Measurements from ENCODE around the gene ECSCR.

DNA sequence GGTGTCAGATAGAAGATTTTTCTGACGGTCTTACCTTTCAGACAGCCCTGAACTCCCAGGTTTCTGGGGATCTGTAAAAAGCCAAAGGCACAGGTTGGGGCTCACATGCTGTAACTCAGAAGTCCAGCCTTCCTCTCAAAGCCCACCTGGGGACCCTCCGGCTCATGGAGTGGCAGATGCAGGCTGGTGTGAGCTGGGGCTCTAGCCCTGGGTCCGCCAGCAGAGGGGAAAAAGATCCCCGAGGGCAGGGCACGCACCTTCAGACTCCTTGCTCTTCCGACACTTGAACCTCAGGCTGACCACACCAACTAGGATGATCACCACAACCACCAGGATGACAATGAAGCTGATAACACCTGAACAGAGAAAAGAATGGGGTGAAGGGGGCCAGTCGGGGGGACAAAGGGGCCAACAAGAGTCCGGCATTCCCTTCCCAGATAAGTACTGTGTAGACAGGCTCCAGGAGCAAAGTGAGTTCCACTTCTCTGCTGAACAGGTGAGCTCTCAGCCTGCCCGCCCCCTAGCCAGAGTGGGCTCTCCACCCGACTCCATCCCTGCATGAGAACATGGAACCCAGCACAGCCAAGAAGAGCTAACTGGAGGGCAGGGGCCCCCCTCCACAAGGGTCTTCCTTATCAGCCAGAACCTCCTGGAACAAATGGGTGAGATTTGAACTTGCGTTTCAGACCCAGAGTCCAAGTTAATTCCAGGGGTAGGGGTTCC lies 7.8 kb downstream of the ECSCR start:
- no peak for TF ChIP-seq ASH2L (IDR thresholded peaks at IDR 0.05; ENCODE audit: borderline replicate concordance, low read depth)
- no peak for TF ChIP-seq SIN3A (IDR thresholded peaks at IDR 0.05; ENCODE audit: low read depth, low read length)
- TF ChIP-seq ZNF274 (IDR thresholded peaks at IDR 0.05; ENCODE audit: insufficient read depth, insufficient read length) = no peak

Data from GM12878 (cell line).